Stromal cell of bone marrow (primary cell): ENCODE measurements around the gene RBBP7.

Experiments
- DNase-seq: peaks from one replicate; pipeline ENCODE4 v3.0.0-alpha.2; 2012; ENCODE audit warnings: low read depth

Gene RBBP7

DNA sequence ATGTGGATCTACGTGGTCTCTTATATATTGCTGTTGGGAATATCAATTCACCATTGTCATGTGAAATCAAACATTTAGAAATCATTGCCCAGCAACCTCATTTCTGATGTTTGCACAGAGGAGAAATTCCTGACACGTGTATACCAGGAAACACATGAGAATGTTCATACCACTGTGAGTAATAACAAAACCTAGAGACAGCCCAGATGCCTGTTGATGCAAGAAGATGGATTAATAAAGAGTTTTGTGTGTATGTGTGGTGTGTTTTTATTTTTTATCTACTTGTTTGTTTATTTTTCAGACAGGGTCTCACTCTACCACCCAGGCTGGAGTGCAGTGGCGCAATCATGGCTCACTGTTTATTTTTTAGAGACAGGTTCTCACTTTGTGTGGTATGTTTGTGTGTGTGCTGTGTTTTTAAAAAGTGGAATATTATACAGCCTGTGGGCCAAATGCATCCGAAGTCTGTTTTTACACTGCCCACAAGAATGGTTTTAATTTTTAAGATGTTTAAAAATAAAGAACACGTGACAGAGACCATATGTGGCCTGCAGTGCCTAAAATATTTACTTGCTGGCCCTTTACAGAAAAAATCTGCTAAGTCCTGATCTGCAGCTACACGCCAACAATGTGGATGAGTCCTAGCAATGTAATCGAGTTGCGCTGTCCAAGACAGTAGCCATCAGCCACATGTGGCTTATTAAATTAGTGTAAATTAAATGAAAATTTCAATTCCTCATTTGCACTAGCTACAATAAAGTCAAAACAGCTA is 44.7 kb downstream of the RBBP7 start:
- DNase-seq: no peak

GRCh38 chrX:16822723-16823122 is 47.4 kb downstream of the RBBP7 start:
- peak; percentile 68 for DNase-seq

DNA sequence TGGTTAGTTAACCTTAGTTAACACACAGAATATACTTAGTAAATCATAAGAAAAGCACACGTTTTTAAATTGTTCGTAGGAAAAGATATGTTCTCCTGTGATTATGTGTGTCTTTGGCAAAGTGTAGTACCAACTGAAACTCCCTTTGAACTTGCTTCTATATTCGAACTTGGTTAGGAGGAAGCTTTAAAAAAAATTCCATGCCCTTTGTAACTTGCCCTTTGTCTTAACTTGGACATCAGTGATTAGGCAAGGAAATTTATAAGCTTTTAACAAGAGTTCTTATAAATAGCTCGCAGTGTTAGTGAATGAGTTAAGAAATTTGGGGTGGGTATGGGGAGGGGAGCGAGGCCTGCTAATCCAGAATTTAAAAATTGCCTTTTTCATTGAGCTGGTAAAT is 50.5 kb downstream of the RBBP7 start:
- no peak for DNase-seq

DNA sequence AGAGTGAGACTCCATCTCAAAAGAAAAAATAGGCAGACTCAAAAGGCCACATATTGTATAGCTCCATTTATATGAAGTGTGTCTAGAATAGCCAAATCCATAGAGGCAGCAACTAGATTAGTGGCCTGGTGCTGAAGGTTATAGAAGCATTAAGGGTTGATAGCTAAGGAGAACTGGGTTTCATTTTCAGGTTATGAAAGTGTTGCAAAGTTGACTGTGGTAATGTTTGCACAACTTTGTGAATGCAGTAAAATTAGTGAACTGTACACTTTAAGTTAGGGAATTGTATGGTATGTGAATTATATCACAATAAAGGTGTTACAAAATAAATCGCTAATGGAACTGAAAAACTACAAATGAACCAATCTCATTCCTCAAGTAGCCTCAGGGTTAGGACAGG is 55.6 kb downstream of the RBBP7 start:
- DNase-seq: no peak

- no peak for DNase-seq
Measured at GRCh38 chrX:16807976-16808542, 62.1 kb downstream of the RBBP7 start.

- no peak for DNase-seq
Measured at GRCh38 chrX:16807548-16807947, 62.6 kb downstream of the RBBP7 start.

GRCh38 chrX:16804923-16805464 is 65.2 kb downstream of the RBBP7 start:
- DNase-seq: no peak

DNA sequence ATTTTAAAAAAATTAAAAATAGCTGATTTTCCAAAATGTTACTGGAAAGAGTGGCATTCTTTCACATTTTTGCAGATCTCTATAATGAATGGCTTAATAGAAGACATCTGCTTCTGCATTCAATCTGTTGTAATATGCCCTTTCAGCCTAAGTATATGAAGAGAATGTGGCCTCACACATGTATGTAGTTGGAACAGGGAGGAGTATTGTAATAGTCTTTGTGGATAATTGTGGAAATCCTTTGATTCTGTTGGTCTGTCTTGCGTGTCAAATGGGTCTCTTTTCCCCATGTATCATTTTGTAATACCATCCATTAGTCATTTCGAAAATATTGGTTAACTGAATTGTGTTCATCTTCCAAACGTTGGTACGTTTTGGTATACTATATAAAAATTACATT is 72.3 kb downstream of the RBBP7 start:
- no peak for DNase-seq

GRCh38 chrX:16797358-16797757 is 72.8 kb downstream of the RBBP7 start:
- DNase-seq: peak; percentile 41

DNA sequence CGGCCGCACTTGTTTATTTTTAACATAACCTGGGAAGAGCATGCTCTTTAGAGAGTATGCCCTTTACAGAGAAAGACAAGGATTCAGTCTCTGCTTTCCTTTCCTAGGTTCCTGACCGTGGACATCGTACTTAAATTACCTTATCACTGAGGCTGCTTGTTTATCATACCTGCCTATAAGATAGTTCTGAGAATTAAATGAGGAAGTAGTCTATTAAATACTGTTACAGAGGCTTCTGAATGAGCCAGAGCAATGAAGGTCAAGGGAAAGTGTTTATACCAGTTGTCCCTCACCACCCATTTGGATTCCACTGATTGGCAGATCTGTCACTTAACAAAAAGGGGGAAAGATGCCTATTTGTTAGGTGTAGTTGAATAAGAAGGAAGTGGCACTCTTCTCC is 73.9 kb downstream of the RBBP7 start:
- no peak for DNase-seq
